HK-2 (cell line): ENCODE data around the gene CFAP141.
A peak's percentile ranks its signal among the peaks of the same experiment; 100 is the strongest.
"Not testable (repeated sequence)": the region's sequence is repeated elsewhere in the genome, so short reads cannot be mapped to it uniquely, and the experiment has no call there.

Experiments
- DNase-seq: peaks from one replicate; pipeline ENCODE4 v3.0.0-alpha.2; 2018; ENCODE audit not compliant: unreplicated experiment

The CFAP141 gene

GRCh38 chr1:154208677-154209388 lies 2.7 kb upstream of the CFAP141 start:
- no peak for DNase-seq

GRCh38 chr1:154207262-154207661 lies 1.1 kb upstream of the CFAP141 start:
- no peak for DNase-seq

- not testable (repeated sequence) for DNase-seq
Measured at GRCh38 chr1:154205778-154206177, 355 bp downstream of the CFAP141 start.

GRCh38 chr1:154199563-154199879 lies 6.6 kb downstream of the CFAP141 start:
- DNase-seq, result no peak

- DNase-seq, result no peak
Measured at GRCh38 chr1:154198756-154199562, 7.2 kb downstream of the CFAP141 start.

GRCh38 chr1:154193821-154194220 lies 12.3 kb downstream of the CFAP141 start:
- DNase-seq, result peak; percentile 41

- DNase-seq, result no peak
Measured at GRCh38 chr1:154192476-154192875, 13.7 kb downstream of the CFAP141 start.

- DNase-seq, result no peak
Measured at GRCh38 chr1:154191990-154192461, 14.1 kb downstream of the CFAP141 start, which contains the start of gene TPM3. Gene TPM3 (minus strand): TSS chr1:154192100. CDS start chr1:154192018, 82 bp downstream.

- DNase-seq, result no peak
Measured at GRCh38 chr1:154190550-154190949, 15.6 kb downstream of the CFAP141 start.

- DNase-seq, result no peak
Measured at GRCh38 chr1:154186852-154187501, 19.2 kb downstream of the CFAP141 start.

GRCh38 chr1:154186177-154186576 lies 20.0 kb downstream of the CFAP141 start:
- peak; percentile 58 for DNase-seq

GRCh38 chr1:154183046-154183915 lies 22.9 kb downstream of the CFAP141 start:
- peak; percentile 99 for DNase-seq

GRCh38 chr1:154182344-154183045 lies 23.6 kb downstream of the CFAP141 start:
- peak; percentile 78 for DNase-seq

GRCh38 chr1:154181944-154182343 lies 24.2 kb downstream of the CFAP141 start:
- no peak for DNase-seq

GRCh38 chr1:154179946-154180687 lies 26.0 kb downstream of the CFAP141 start:
- no peak for DNase-seq

GRCh38 chr1:154178911-154179811 lies 27.0 kb downstream of the CFAP141 start:
- DNase-seq, result no peak

GRCh38 chr1:154178013-154178412 lies 28.1 kb downstream of the CFAP141 start:
- DNase-seq, result no peak

GRCh38 chr1:154176337-154176736 lies 29.8 kb downstream of the CFAP141 start:
- no peak for DNase-seq

GRCh38 chr1:154174654-154175053 lies 31.5 kb downstream of the CFAP141 start:
- no peak for DNase-seq
